Measurements from ENCODE around the gene PAK4. TPM values are rescaled to one million over a fixed set of nuclear protein-coding genes. Genes with fewer than 3 reads are reported as not detected.
A peak's percentile ranks its signal among the peaks of the same experiment; 100 is the strongest.

PAK4 gene
- polyA plus RNA-seq, 1 of the 3 experiments (the other 2 are of a cell fraction) = 36.4 TPM

- TF ChIP-seq REST (IDR thresholded peaks at IDR 0.05; ENCODE audit: low read depth, low read length) (no peak), TCF12 (IDR thresholded peaks at IDR 0.05) (no peak), POLR2AphosphoS5 (IDR thresholded peaks at IDR 0.05; ENCODE audit: low read depth, low read length) (no peak)
These were observed 30.2 kb downstream of the PAK4 start (continued) for GRCh38 chr19:39155741-39156140.

DNA sequence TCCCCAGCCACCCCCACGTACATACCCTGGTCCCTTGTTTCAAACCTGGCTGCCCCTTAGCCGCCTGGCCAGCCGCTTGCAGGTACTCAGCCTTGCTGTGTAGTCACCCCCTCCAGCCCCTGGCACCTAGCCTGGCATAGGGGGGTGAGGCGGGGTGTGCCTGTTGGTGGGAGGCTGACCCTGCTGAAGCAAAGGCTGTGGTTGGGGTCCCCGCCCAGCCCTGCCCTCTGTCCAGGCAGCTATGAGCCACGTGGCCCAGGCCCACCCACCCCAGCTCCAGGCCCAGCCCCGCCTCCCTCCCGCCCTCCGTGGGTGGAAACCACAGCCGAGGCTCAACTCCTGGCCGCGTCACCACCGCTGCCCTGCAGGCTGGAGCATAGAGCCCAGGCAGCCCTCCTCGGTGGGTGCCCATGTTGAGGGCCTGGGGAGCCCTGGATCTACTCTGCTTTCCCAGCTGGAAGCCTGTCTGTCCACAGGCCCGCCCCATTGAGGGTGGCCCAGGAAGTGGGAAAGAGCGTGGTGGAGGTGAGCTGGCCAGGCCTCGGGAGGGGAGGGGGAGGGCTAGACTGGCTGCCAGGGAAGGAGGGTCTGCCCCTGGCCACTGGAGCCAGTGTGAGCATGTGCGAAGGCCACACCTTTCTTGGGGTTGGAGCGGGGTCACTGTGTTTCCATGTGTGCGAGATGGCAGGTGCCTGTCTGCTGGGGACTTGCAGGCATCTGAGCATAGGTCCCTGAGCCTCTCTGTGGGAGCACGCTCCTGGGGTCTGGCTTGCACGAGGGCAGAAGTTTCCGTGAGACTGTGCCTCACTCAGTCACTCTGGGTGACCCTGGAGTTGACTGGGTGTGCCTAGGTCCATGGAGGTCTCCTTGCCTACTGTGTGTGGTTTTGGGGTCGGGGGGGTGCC is 31.0 kb downstream of the PAK4 start:
- Histone ChIP-seq H3K36me3 (replicated peaks in 1 of 2; ENCODE audit: control insufficient read depth in 1 of 2, insufficient read depth in 2 of 2, low read length in 1 of 2) (no peaks in the 10 kb centered on the region), H3K9me3 (no peaks in the 10 kb centered on the region), H2AFZ (ENCODE audit: low read depth) (no peak overlapping the region), H3K27ac (ENCODE audit: low read depth in 2 of 2, low read length in 1 of 2) (peak overlapping the region in 1 of 2 experiments; percentile 35; a peak in 1 of 4 replicates), H3K4me2 (no peak overlapping the region), H3K4me1 (ENCODE audit: control insufficient read depth in 1 of 2, insufficient read depth in 2 of 2, low read depth in 1 of 2, low read length in 1 of 2) (peaks cover 0 to 60% of the 10 kb centered on the region in 2 experiments; a peak in 1 of 4 replicates), H3K9ac (no peak overlapping the region), H4K20me1 (ENCODE audit: insufficient read depth) (peaks cover 57% of the 10 kb centered on the region), H3K9me2 (no peaks in the 10 kb centered on the region), H3K79me2 (ENCODE audit: insufficient read depth) (peaks cover 77% of the 10 kb centered on the region; the same call in 1 of the 2 replicates), H3F3A (replicated peaks; ENCODE audit: insufficient read depth) (no peaks in the 10 kb centered on the region), H3K4me3 (ENCODE audit: low read depth in 2 of 2, low read length in 1 of 2) (no peak overlapping the region), H3K27me3 (ENCODE audit: insufficient read depth) (no peaks in the 10 kb centered on the region)
- ChIA-PET POLR2A (no interaction called here), CTCF (interaction anchor here (1.1 to 1.6 kb wide), 4 partner anchors 10 to 171 kb away, joined by 3 to 6 read pairs (median 3); no protein-coding TSS in a partner anchor)
- TF ChIP-seq PBX3 (IDR thresholded peaks at IDR 0.05) = no peak
- no peak for TF ChIP-seq FOSL2 (IDR thresholded peaks at IDR 0.05; ENCODE audit: borderline replicate concordance, low read depth)
- TF ChIP-seq SMC3 (IDR thresholded peaks at IDR 0.05; ENCODE audit: low read depth, low read length) = no peak
- TF ChIP-seq ELF1 (IDR thresholded peaks at IDR 0.05) = no peak
- no peak for TF ChIP-seq EP300 (IDR thresholded peaks at IDR 0.05; ENCODE audit: borderline replicate concordance in 1 of 2, low read depth in 1 of 2, low read length in 1 of 2)
- no peak for TF ChIP-seq FOXJ3 (CRISPR knock-in tag; IDR thresholded peaks at IDR 0.05)
- TF ChIP-seq CTCF (IDR thresholded peaks at IDR 0.05) = no peak
- no peak for TF ChIP-seq REST (IDR thresholded peaks at IDR 0.05; ENCODE audit: low read depth, low read length)
- TF ChIP-seq TCF12 (IDR thresholded peaks at IDR 0.05) = no peak
- no peak for TF ChIP-seq RFX5 (IDR thresholded peaks at IDR 0.05; ENCODE audit: low read length)
- TF ChIP-seq RAD21 (IDR thresholded peaks at IDR 0.05; ENCODE audit: low read length) = no peak
- no peak for TF ChIP-seq CHD2 (IDR thresholded peaks at IDR 0.05; ENCODE audit: low read length, partially characterized antibody)
- no peak for DNase-seq
- 79% methylated on average over 8 of the region's 24 CpGs for whole genome bisulfite sequencing (ENCODE audit: low lambda C conversion rate)
